Measurements from ENCODE around the gene CACYBP. TPM values are rescaled to one million over a fixed set of nuclear protein-coding genes. Genes with fewer than 3 reads are reported as not detected.

The CACYBP gene
- total and polyA plus RNA-seq, 2 donors (not counting 3 experiments of a cell fraction or from before 2014, with no cell fraction given), result 29.5 to 149 TPM

GRCh38 chr1:175000697-175001187 lies 995 bp downstream of the CACYBP start:
- Histone ChIP-seq H3K27ac (ENCODE audit: insufficient read depth, low read depth, low read length) (peak overlapping the region; percentile 51), H3K4me1 (ENCODE audit: control insufficient read depth, extremely low read depth, insufficient read depth, low read length) (peaks cover 26% of the 10 kb centered on the region), H3K27me3 (ENCODE audit: control insufficient read depth in 2 of 2, insufficient read depth in 2 of 2, low read length in 2 of 2) (no peaks in the 10 kb centered on the region), H3K9me1 (replicated peaks; ENCODE audit: control insufficient read depth, extremely low read depth, insufficient read depth, low read length) (no peaks in the 10 kb centered on the region), H2AFZ (ENCODE audit: low read depth, low read length) (no peak overlapping the region), H3K36me3 (ENCODE audit: control insufficient read depth in 2 of 2, extremely low read depth in 1 of 2, insufficient read depth in 2 of 2, low read length in 2 of 2) (no peaks in the 10 kb centered on the region), H4K20me1 (replicated peaks; ENCODE audit: control insufficient read depth, extremely low read depth, insufficient read depth, low read length) (peaks cover 3% of the 10 kb centered on the region), H3K9me3 (replicated peaks; ENCODE audit: control insufficient read depth, insufficient read depth, low read length) (no peaks in the 10 kb centered on the region), H3K4me2 (ENCODE audit: insufficient read depth, low read length) (peak overlapping the region; percentile 95), H3K79me2 (ENCODE audit: control insufficient read depth, insufficient read depth, low read length) (peaks cover 58% of the 10 kb centered on the region), H3K4me3 (replicated peaks in 1 of 3; ENCODE audit: insufficient read depth in 1 of 3, low read depth in 1 of 3, low read length in 3 of 3) (peak overlapping the region; percentile 71 to 98 (median 95)), H3K9ac (replicated peaks; ENCODE audit: extremely low read depth, insufficient read depth, low read length) (peak overlapping the region; percentile 75)
- intact Hi-C loops (cut with micrococcal nuclease), result no loop called here
- dilution Hi-C loops (cut with MboI; ENCODE audit: extremely low pct_ligation_motif_present, low sequenced_read_pairs), result no loop called here
- DNase-seq (ENCODE audit: low read depth, low spot score) (peak; percentile 51), FAIRE-seq (peak; percentile 59)
- no TSS peak for BruUV-seq (replicated peaks)
- POLR2A ChIA-PET, result interaction anchor here (3.0 kb wide), 1 partner anchor 23 kb away, joined by 20 read pairs; the partner anchor contains the start of gene MRPS14
- CTCF ChIA-PET, result interaction anchor here (0.9 to 6.1 kb wide), 3 partner anchors 16 to 29 kb away, joined by 3 to 50 read pairs (median 4); partner anchors contain the start of gene MRPS14
- TF ChIP-seq MYC (IDR thresholded peaks at IDR 0.05; ENCODE audit: low read depth, low read length) (no peak), FOS (IDR thresholded peaks at IDR 0.05; ENCODE audit: borderline replicate concordance, insufficient read depth, low read length) (peak; percentile 40), EZH2 (IDR thresholded peaks at IDR 0.05; ENCODE audit: borderline replicate concordance, low read depth, low read length, severe bottlenecking) (no peak), CTCF (IDR thresholded peaks at IDR 0.05; ENCODE audit: extremely low read depth in 1 of 2, insufficient read depth in 1 of 2, low read depth in 1 of 2, low read length in 2 of 2) (no peak), POLR2A (IDR thresholded peaks at IDR 0.05; ENCODE audit: low read depth, low read length) (no peak), MAX (IDR thresholded peaks at IDR 0.05; ENCODE audit: insufficient read depth, insufficient read length) (no peak), GATA2 (IDR thresholded peaks at IDR 0.05; ENCODE audit: insufficient read depth, insufficient read length, low read depth, low read length) (no peak)
